ENCODE measurements around the gene SEMA3G. TPM values are rescaled to one million over a fixed set of nuclear protein-coding genes. Genes with fewer than 3 reads are reported as not detected.

Gene SEMA3G
- total RNA-seq, 4 donors from 2014 or later = 4.4 to 91.2 (median 16.7) TPM

- intact Hi-C loops (cut with DNase I; ENCODE audit: low total_unique reads) = no loop called here
- TF ChIP-seq, protein P1, sequence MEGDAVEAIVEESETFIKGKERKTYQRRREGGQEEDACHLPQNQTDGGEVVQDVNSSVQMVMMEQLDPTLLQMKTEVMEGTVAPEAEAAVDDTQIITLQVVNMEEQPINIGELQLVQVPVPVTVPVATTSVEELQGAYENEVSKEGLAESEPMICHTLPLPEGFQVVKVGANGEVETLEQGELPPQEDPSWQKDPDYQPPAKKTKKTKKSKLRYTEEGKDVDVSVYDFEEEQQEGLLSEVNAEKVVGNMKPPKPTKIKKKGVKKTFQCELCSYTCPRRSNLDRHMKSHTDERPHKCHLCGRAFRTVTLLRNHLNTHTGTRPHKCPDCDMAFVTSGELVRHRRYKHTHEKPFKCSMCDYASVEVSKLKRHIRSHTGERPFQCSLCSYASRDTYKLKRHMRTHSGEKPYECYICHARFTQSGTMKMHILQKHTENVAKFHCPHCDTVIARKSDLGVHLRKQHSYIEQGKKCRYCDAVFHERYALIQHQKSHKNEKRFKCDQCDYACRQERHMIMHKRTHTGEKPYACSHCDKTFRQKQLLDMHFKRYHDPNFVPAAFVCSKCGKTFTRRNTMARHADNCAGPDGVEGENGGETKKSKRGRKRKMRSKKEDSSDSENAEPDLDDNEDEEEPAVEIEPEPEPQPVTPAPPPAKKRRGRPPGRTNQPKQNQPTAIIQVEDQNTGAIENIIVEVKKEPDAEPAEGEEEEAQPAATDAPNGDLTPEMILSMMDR (IDR thresholded peaks at IDR 0.05) = no peak
- TF ChIP-seq POLR2A (IDR thresholded peaks at IDR 0.05) = no peak
- Histone ChIP-seq H3K4me1 (no peaks in the 10 kb centered on the region), H3K27ac (no peak overlapping the region), H3K9me3 (no peaks in the 10 kb centered on the region), H3K27me3 (no peaks in the 10 kb centered on the region), H3K36me3 (no peaks in the 10 kb centered on the region), H3K4me3 (no peak overlapping the region)
- no peak for DNase-seq
Measured at GRCh38 chr3:52429031-52429430, 15.9 kb downstream of the SEMA3G start.

DNA sequence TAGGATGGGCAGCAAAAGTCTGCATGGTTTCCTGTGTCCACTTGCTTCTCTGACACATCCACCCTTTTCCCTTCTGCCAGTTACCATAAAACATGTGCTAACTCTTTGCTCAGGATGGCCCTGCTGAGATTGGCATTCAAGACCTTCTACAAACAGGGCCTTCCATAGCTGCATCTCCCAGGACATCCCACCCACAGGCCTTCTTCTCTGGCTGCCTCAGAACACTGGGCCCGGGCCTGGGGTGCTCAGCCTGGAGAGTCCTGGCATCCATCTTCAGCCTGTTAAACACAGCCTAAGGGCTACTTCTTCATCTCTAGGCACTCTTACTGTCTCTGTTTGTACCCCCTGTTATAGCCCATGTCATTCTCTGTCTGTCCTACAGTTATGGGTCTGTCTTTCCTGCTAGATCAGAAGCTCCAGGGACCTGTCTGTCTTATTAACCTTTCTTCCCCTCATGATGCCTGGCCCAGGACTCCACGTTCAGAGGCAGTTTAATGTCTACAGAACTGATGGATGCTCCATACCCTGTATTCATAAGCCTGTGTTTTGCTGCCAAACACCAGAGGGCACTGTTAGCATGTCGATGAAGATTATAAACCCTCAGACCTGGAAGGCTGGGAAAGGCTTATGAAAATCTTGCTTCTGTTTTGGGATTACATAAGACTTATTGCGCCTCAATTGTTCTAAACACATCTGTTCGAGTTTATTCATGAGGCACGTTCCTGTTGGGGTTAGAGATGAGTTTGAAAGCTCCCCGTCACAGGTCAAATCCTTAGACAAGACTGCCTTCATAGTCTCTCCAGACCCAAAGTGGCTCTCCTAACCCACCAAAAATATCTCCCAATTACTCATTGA, 16.5 kb downstream of the SEMA3G start:
- no peak for TF ChIP-seq POLR2A (IDR thresholded peaks at IDR 0.05)
- TF ChIP-seq, protein P1 (IDR thresholded peaks at IDR 0.05) = peak; percentile 63 to 84 (median 75)
- intact Hi-C loops (cut with DNase I; ENCODE audit: low total_unique reads) = no loop called here

DNA sequence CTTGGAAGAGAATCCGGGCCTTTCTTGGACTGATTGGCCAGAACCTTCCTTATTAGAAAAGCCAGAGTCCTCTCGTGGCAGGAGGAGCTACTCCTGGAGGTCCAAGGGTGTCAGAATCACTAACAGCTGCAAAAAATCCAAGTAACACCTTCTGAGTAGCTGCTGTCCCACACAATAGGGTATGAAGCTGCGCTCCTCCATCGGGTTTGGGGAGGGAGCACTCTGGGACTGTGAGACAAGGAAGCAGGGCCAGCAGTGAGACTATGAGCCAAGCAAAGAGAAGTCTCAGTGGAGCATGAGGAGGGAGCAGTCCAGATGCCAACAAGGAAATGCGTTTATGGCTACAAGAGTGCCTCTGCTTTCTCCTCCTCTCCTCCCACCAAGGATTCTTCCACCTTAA, 21.7 kb downstream of the SEMA3G start:
- no peak overlapping the region for H3K4me3 ChIP-seq
- intact Hi-C loops (cut with DNase I; ENCODE audit: low total_unique reads) = no loop called here
- no peaks in the 10 kb centered on the region for H3K9me3 ChIP-seq
- no peak for TF ChIP-seq POLR2A (IDR thresholded peaks at IDR 0.05)
- TF ChIP-seq, protein P1 (IDR thresholded peaks at IDR 0.05) = no peak
- H3K4me1 ChIP-seq = no peaks in the 10 kb centered on the region
- no peaks in the 10 kb centered on the region for H3K36me3 ChIP-seq
- no peak for DNase-seq
- no peak overlapping the region for H3K27ac ChIP-seq
- H3K27me3 ChIP-seq = no peaks in the 10 kb centered on the region

More for the DNA sequence above, 16.5 kb downstream of the SEMA3G start:
- peak; percentile 59 to 72 for DNase-seq
- Histone ChIP-seq H3K27me3 (no peaks in the 10 kb centered on the region), H3K4me3 (no peak overlapping the region), H3K4me1 (no peaks in the 10 kb centered on the region), H3K9me3 (no peaks in the 10 kb centered on the region), H3K36me3 (no peaks in the 10 kb centered on the region), H3K27ac (no peak overlapping the region)

- DNase-seq = no peak
- Histone ChIP-seq H3K27me3 (no peaks in the 10 kb centered on the region), H3K4me3 (no peak overlapping the region), H3K27ac (no peak overlapping the region), H3K4me1 (no peaks in the 10 kb centered on the region), H3K9me3 (no peaks in the 10 kb centered on the region), H3K36me3 (no peaks in the 10 kb centered on the region)
- intact Hi-C loops (cut with DNase I; ENCODE audit: low total_unique reads) = no loop called here
- no peak for TF ChIP-seq POLR2A (IDR thresholded peaks at IDR 0.05)
- TF ChIP-seq, protein P1 (IDR thresholded peaks at IDR 0.05) = no peak
Measured at GRCh38 chr3:52422669-52423068, 22.2 kb downstream of the SEMA3G start.

DNA sequence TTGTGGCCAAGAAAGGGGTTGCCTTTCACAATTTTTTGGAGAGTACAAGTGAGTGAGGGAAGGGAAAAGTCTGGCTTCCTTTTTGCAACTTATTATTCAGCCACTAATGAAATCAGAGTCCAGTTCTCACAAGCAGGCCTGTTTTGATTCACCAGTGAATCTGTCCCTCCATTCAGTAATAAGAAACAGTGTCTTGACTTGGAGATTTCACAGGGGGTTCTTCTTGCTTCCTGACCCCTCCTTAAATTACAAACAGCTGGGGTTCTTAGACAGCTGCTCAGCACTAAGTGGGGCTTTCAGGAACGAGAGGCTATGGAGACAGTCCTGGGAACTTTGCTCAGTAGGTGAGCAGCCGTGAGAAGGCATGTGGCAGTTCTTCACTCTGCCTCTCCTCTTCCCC, 24.5 kb downstream of the SEMA3G start:
- DNase-seq = no peak
- H3K36me3 ChIP-seq = no peaks in the 10 kb centered on the region

More for the DNA sequence above, 24.5 kb downstream of the SEMA3G start:
- no peak overlapping the region for H3K27ac ChIP-seq
- no peaks in the 10 kb centered on the region for H3K27me3 ChIP-seq
- intact Hi-C loops (cut with DNase I; ENCODE audit: low total_unique reads) = no loop called here
- no peak for TF ChIP-seq POLR2A (IDR thresholded peaks at IDR 0.05)
- TF ChIP-seq, protein P1 (IDR thresholded peaks at IDR 0.05) = no peak
- no peaks in the 10 kb centered on the region for H3K4me1 ChIP-seq
- H3K4me3 ChIP-seq = no peak overlapping the region
- H3K9me3 ChIP-seq = no peaks in the 10 kb centered on the region

All from uterus (tissue), 4 donors.